CD4-positive, alpha-beta T cell treated with Interleukin-1 beta for 1 hour (primary cell): ENCODE data around the gene ATR.
"Not testable (repeated sequence)": the region's sequence is repeated elsewhere in the genome, so short reads cannot be mapped to it uniquely, and the experiment has no call there.

Experiments used
- DNase-seq, 2 donors: peaks; one replicate each; pipeline ENCODE4 v3.0.0-alpha.2; 2020 to 2022

The ATR gene

DNA sequence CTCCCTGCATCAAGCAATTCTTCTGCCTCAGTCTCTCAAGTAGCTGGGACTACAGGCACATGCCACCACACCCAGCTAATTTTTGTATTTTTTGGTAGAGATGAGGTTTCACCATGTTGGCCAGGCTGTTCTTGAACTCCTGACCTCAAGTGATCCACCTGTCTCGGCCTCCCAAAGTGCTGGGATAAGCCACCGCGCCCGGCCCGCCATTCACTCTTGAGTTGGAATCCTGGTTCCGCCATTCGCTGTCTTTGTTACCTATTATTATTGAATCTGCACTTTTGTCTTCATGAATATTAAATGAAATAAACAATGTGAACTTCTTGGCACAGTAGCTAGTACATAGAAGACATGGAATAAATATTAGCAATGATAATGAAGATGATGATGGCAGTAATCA lies 13.7 kb upstream of the ATR start:
- DNase-seq, result not testable (repeated sequence)

DNA sequence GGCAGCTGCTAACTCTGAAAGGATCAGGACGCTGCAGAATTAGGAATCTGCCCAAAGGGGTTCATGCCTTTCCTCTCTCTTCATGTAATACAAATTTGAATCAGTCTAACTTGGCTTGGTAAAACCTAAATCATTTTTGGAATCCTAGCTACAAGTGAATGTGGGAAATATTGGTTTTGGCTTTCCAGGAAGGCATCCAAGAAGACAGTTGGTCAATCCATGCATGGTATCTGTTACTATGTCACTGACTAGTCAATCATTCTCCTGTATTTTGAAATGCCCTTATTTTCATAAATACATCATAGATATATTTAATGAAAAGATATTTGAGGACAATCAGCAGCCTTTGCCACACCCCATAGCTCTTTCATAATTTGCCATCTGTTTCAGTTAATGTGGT lies 10.2 kb upstream of the ATR start:
- no peak for DNase-seq

DNA sequence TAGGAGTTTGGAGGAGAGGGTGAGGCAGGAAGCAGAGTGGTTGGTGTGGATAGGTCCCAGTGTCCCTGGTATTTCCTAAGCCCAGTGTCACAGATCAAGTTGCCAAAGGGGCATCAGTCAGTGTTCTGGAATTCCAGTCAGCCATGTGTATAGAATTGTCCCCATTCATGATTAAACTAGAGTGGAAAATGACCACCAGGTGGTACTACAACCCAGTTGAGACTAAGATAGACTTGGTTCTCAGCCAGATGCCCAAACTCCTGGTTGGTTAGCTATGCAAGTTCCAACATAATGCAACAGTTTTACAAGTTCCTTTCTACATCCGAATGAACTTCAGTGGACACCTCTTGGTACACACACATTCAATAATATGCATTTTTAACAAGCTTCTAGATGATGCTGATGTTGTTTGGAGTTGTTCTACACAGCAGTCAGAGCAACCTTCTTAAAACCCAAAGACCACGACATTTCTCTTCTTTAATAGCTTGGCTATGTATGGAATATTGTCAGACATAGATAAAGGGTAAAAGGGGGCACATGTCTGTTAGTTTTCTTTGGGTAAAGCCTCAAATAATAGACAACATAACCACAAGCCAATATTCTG lies 8.4 kb upstream of the ATR start:
- peak; percentile 7 to 56 for DNase-seq

DNA sequence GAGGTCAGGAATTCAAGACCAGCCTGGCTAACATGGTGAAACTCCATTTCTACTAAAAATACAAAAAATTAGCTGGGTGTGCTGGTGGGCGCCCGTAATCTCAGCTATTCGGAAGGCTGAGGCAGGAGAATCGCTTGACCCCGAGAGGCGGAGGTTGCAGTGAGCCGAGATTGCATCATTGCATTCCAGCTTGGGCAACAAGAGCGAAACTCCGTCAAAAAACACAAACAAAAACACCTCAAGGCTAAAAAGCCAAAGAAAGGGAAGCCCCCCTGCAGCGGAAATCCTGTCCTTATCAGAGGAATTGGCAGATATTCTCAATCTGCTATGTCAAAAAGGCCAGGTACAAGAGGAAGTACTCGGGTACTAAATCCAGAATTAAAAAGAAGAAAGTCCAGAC lies 2.5 kb upstream of the ATR start:
- not testable (repeated sequence) for DNase-seq

DNA sequence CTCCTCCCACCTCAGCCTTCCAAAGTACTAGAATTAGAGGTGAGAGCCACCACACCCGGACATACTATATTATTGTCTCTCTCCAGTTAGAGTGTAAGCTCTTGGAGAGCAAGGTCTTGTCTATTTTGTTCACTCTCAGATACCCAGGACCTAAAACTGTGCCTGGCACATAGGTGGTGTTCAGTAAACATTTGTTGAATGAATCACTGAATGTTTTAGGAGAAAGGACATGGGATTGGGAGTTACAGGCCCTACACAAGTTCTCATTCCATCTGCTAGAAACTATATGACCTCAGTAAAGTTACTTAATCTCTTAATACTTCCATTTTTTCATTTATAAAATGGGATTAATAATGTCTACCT lies 1.5 kb upstream of the ATR start:
- no peak for DNase-seq

DNA sequence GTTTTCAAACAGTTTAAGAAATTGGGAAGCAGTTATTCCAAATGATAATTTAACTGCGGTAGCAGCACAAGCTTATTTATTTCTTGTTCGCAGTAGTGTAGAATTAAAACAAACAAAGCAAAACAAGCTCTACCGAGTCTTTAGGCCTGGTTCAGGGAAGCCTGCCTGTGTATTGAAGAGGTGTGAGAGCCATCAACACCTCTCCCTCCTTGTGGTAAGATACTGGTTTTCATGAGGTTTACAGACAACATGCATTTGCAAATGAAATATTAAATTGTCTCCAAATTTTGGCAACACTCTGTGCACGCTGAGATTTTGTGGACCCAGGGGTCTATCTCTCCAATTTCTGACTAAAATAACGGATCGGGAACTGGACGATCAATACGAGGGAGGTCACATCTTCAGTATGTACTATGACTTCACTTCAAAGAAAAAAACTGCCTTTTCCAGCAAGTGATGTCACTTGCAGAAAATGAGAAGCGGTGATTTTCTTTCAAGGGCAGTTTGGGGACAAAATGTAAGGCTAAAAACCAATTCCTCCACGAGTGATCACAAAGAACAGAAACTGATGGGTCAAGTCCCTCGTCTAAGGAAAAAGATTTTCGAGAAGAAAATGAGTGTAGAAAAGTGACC lies 721 bp downstream of the ATR start:
- DNase-seq, result peak in 1 of 2 donors; percentile 29

DNA sequence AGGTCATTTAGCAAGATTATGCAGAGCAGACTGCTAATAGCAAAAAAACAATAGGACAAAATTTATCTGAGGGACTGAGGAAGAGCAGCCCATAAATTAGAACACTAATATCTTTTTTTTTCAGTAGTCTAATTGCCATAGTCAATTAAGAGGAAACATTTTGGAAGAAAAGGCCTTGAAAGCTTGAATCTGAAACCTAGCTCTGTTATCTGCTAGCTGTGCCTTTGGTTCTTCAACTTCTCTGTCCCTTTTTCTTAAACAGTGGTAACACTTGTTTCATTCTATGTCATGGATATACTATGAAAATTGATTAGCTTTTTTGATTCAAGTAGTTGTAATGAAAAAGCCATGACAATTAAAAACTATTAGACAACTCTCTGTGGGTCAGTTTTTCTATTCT lies 1.7 kb downstream of the ATR start:
- DNase-seq, result no peak

DNA sequence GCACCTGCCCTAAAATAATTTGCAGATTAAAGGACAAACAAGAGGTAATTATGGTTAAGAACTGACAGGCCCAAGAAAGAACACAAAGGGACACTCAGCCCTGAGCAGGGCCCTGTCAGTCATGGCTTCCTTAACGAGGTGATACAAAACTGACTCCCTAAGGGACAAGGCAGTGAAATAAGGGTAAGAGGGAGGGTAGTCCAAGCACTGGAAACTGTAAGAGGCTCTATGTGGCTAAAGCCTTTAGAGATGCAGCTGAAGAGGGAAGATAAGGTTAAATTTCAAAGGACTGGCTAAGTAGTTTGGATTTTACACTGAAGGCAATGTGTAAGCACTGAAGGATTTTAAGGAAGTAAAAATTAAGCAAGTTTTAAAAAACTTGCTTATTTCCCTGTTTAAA lies 3.9 kb downstream of the ATR start:
- DNase-seq, result no peak

DNA sequence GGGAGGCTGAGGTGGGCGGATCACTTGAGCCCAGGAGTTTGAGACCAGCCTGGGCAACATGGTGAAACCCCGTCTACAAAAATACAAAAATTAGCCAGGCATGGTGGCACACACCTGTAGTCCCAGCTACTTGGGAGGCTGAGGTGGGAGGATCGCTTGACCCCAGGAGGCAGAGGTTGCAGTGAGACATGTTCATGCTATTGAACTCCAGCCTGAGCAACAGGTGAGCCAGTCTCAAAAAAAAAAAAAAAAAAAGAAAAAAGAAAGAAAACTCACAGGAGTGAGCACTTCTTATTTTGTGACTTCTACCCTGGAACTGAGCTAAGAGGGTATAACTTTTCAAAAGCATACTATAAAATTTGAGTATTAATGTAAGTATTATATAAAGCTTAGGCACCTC lies 4.3 kb downstream of the ATR start:
- not testable (repeated sequence) for DNase-seq

DNA sequence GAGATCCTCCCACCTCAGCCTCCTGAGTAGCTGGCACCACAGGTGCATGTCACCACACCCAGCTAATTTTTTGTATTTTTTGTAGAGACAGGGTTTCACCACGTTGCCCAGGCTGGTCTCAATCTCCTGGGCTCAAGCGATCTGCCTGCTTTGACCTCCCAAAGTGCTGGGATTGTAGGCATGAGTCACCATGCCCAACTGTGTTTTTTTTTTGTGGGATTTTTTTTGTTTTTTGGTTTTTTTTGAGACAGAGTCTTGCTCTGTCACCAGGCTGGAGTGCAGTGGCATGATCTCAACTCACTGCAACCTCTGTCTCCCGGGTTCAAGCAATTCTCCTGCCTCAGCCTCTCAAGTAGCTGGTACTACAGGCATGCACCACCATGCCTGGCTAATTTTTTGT lies 9.1 kb downstream of the ATR start:
- DNase-seq, result not testable (repeated sequence)

DNA sequence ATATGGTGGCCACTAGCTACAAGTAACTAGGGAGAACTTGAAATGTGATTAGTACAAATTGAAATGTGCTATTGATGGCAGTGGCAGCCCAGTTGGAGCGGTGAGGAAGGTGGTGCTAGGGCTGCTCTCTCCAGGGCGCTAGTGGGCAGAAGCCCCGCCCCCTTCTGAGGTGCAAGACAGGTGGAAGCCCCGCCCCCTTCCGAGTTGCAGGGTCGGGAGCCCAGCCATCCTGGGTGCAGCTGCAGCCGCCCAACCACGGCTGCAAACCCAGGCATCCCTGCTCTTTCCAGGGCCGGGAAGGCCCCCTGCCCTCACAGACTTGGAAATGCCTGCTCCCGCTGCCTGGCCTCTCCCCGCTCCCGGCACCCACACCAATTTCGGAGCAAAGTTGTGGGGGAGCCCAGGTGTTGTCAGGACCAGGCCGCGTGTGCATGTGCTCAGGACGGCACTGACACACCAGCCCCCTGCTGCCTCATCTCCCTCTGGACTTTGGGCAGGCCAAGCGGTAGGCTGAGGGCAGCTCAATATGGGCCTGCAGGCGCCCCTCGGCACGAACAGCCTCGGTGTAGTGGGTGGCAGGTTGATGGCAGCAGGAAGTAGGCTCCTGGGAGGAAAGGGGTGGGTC lies 10.0 kb downstream of the ATR start:
- no peak for DNase-seq

DNA sequence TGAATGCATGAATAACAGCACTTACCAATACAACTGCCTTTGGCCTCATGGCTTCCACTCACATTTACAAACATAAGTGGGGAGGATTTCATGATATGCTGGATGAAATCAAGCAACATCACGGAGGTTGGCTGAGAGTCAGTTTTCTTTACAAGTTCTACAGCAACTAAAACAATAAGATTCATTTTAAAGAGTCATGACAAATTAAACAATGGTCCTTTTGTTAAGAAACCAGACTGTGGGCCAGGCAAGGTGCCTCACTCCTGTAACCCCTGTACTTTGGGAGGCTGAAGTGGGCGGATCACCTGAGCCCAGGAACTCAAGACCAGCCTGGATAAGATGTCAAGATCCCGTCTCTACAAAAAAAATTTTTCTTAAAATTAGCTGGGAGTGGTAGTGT lies 12.4 kb downstream of the ATR start:
- DNase-seq, result no peak

DNA sequence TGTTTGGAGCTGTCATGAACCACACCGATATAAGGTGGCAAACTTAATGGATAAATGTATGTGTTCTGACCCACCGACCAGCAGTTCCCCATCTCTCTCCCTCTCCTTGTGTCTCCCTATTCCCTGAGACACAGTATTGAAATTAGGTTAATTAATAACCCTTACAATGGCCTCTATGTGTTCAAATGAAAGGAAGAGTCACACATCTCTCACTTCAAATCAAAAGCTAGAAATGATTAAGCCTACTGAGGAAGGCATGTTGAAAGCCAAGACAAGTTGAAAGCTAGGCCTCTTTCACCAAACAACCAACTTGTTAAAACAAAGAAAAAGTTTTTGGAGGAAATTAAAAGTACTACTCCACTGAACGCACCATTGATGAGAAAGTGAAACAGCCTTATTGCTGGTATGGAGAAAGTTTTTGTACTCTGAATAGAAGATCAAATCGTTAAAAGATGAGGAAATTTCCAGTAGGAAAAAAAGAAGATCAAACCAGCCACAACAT lies 15.0 kb downstream of the ATR start:
- DNase-seq, result no peak

DNA sequence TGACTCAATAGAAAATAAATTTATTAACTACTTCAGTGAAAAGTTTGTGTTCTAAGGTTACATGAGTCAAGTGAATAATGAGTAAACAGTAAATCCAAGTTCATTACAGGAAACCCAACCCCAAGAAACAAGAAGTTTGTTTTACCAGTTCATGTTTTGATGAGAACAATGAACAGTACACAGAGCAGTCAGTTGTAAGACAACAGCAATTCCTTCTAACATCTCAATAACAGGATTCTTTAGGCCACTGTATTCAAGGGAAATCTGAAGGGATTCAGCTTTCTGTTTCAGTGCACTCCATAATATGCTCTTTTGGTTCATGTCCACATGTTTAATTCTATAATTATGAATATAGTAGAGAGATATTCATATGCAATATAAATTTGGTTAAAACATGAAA lies 18.4 kb downstream of the ATR start:
- DNase-seq, result no peak

DNA sequence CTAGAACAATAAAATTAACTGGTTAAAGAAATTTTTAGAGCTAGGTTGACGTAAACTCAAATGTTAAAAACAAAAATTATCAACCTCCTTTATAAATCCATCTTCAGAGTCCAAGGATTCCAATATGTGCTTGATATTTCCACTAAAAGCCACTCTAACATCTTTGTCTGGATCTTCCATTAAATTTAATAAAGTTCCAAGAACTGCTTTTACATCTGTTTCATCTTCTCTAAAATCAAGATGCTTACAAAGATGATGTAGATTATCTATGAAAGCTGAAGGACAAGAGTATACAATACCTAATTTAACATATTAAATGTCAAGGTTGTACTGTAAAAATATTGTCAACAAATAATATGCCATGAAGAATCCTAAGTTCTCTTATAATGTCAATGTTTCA lies 24.8 kb downstream of the ATR start:
- no peak for DNase-seq

DNA sequence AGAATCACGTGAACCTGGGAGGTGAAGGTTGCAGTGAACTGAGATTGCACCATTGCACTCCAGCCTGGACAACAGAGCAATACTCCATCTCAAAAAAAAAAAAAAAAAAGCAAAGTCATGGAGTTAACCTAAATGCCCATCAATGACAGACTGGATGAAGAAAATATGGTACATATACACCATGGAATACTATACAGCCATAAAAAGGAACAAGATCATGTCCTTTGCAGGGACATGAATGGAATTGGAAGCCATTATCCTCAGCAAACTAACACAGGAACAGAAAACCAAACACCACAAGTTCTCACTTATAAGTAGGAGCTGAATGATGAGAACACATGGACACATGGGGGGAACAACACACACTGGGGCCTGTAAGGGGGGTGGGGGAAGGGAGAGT lies 26.0 kb downstream of the ATR start:
- not testable (repeated sequence) for DNase-seq

DNA sequence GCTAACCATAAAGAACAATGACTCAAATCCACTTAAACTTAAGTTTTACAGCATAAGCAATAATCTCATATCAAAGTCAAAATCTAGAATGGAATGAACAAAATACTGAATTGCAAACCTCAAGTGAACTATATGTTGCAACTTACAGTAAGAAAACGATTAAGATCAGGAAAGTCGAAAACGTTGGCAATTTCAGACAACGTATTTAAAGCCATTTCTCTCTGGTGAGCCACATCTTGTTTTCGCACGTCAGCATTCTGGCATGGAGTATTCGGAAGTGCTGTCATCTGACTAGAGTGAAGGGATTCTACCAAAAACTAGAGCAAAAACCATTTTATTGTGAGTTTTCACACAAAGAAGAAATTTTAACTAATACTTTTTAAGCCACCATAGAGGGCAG lies 28.5 kb downstream of the ATR start:
- DNase-seq, result no peak

DNA sequence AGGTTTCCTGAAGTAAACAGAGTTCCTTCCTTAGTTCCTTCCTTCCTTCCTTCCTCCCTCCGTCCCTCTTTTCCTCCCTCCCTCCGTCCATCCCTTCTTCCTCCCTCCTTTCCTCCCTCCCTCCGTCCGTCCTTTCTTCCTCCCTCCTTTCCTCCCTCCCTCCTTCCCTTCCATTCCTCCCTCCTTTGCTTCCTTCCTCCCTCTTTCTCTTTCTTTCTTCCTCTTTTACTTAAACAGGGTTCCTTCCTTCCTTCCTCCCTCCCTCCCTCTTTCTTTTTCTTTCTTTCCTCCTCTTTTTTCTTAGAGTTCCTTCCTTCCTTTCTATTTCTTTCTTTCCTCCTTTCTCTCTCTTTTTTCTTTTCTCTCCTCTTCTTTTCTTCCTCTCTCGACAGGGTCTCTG lies 35.2 kb downstream of the ATR start:
- DNase-seq, result no peak

DNA sequence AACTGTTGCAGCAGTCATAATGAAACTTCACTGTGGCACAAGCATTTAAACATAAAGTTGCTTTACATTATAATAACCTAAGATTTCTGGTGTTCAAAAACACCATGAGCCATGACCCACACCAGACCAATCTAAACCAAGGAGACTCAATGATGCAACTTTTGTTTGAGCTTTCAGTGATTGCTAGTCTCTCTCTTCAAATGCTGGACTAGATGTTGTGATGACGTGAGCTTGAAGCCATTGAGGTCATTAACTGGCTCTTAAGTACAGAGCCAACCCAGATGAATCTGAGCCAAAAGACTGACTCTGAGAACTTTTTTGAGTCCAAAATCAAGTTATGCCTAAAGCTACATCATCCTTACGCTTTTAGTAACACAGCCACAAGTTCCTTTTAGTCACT lies 36.5 kb downstream of the ATR start:
- no peak for DNase-seq

DNA sequence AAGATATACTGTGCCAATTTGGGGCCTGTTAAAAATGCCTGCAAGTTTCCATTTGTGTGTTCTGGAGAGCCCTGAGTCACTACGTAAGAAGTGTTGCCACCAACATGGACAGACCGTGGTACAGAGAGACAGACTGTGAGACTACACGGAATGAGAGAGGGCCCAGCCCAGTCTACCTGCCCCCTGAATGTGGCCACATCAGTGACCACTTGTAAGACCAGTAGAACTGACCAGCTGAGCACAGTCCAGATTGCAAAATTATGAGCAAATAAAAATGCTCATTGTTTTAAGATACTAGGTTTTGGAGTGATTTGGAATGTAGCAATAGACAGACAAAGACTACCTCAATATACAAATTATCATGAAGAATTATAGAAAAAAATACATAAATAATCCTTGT lies 42.0 kb downstream of the ATR start:
- no peak for DNase-seq

DNA sequence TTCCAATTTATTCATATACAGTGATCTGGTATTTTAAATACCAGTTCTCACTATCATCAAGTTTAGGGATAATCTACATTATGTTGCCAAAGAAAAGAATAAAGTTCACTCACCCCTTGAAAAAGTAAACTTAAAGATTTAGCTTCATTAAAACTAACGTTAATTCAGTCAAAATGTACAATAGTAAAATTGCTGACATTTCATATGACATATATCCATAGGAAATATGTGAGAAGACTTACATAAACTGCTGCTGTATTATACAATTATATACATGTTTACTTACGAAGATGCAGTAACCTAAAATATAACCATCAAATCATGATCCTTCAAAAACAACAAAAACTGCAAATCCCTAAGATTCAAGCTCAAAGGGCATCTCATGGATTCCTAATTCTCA lies 44.0 kb downstream of the ATR start:
- no peak for DNase-seq

DNA sequence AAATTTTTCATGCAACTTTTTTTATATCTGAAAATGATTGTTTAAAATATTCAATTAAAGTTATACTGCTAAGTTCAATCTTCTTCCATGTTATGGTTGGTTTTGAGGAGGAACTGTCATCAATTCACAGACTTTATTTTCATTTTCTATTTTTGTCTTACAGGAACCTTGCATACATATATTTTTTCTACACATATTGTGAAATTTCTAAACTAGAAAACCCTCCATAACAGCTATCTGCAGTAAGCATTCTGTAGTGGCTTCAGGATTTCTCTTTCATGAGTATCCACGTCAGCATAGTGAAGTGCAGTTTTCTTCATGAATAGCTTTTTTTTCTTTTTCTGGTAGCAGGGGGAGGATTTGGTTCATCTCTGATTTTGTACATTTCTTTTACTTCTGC lies 48.2 kb downstream of the ATR start:
- no peak for DNase-seq

DNA sequence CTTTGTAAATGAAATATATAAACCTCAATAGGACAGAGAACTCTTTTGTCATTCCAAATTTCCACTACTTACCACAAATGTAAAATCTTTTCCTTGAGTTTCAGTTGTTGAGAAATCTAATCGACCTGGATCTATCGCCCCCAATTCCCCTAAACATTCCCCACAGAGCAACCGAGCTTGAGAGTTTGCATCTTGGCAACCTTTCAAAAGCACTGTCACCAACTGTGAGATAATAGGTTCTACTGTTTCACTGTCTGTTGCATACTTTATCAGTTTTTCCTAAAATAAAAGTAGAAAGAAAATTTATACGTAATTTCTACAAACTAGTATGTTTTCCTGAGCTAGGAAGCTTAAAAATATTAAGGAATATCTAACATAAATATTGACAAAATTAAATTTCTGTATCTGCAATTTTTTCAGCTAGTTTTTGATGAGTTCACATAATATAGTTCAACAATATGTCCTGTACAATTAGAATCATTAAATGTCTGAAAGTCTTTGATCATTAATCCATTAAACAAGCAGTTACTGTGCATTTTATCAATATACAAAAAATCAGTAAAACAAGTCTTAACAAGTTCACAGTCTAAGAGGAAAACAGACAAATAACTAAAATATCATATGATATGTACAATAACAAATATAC lies 54.5 kb downstream of the ATR start:
- DNase-seq, result no peak

DNA sequence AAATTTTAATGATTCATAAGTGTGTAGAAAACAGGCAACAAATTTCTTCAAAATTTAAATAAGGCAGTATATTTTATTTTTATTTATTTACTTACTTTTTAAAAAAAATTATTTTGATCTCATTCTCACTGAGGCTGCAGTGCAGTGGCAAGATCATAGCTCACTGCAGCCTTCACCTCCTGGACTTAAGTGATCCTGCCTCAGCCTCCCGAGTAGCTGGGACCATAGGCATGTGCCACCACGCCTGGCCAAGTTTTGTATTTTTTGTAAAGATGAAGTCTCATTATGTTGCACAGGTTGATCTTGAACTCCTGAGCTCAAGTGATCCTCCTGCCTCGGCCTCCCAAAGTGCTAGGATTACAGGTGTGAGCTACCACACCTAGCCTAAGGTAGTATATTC lies 69.5 kb downstream of the ATR start:
- peak in 1 of 2 donors; percentile 13 for DNase-seq
